ENCODE results near the gene LIPC.

DNA sequence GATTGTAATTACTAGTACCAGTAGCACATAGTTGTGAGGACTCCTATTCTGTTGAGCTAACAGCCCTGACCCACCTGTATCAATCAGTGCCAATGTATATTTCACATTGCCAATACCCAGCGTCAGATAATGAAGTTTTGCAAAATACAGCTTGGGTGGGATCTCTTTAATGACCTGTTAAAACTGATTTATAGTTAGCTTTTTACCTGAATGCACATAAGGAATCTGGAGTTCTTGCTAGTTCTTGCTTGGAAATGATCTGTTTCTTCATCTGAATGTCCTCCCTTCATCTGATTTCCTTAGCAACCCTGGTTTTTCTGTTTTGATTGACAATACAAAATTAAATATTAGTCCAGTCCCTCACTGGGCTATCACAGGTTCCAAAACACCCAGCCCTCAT, 62.8 kb downstream of the LIPC start:
- TF ChIP-seq POLR2A (IDR thresholded peaks at IDR 0.05; ENCODE audit: low read length), result no peak
- TF ChIP-seq GATA1 (IDR thresholded peaks at IDR 0.05; ENCODE audit: low read depth, low read length), result no peak

All from erythroblast (primary cell).